ENCODE results near the gene OSBPL5.

The OSBPL5 gene

DNA sequence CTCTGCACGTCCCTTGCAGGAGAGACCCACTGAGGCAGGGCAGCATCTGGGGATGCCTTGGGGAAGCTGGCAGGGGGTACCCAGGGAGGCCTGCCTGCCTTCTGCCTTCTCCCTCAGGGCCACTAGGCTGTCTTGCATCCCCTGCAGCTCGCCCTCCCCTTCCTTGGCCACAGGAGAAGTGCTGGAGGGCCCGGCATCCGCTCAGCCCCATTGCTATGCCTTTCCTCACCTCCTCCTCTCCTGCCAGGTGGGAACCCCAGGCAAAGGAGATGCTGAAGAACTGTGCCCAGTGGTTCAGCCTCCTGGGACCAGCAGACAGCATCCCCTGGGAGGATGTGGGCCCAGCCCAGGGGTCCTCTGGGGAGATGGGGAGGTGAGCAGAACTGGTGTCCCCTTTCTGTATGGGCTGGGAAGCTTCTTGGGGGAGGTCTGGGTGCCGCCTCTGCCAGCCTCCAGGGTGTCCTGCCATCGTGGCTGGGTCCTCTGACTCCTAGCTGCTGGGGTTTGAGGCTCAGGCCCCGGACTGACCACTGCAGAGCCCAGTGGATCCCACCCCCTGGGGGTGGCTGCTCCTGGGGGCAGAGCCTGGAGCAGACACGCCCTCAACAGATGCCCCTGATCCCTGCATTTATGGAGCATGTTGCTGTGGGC, 32.9 kb upstream of the OSBPL5 start:
- DNase-seq, result no peak

DNA sequence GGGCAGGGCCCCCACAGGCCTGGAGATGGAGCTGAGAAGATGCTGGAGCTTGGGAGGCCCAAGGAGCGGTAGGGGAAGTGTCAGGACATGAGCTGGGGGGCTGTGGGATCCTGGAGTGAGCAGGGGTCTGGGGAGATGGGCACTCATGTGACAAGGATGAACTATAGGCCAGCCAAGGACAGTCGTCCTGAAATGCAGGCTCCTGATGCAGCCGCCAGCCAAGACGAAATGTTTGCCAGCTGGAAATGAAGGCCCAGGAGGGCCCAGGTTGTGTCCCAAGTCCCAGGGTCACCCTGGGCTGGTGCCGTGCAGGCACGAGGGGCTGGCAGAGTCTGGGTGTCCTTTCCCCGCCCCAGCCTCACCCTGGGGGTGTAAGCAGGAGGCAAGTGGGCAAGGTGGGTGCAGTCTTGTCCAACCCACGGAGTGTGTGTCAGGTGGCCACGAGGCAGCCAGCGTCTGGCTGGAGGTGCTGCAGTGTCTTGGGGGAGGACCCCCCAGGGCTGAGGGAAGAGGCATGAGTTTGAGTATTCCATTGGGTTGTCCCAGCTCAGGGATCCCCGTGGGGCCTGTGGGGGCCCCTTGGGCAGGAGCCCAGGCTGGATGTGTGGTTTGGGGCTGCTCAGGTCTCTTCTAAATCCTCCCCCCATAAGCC, 32.1 kb upstream of the OSBPL5 start:
- DNase-seq, result no peak

DNA sequence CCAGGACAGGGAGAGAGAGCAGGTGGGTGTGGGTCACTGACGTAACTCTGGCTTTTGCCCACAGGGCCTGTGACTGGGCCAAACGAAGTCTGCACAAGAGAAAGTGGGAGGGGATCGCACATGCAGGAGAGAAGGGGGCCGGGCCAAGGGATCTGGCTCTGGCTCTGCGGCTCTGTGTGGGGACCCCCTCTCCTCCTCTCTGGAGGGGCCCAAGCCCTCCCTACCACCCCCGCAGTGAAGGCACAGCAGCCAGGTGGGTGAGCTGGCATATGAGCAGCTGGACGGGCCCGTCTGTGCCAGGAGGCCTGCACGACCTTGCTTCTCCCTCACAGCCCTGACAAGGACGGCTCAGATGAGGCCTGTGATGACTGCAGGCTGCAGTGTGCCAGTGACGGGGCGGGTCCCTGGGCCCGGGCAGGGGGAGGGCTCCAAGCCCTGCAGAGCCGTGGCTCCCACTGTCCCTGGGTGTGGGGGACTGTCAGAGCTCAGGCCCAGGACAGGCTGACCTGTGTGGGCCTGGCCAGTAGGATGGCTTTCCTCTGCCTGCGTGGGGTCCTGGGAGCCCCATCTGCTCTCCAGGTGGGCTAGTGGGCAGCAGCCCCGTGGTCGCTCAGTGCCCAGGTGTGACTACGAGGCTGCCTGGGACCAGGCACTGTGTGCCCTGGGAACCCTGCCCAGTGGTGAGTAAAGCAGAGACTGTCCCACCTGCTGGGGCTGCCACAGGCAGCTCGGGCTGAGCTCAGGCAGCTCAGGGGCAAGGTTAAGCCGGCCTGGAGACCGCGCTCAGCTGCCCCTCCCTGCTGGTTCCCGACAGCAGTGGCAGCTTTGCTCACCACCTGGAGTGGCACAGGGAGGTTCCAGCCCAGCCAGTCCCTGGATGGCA, 31.3 kb upstream of the OSBPL5 start:
- DNase-seq, result no peak

DNA sequence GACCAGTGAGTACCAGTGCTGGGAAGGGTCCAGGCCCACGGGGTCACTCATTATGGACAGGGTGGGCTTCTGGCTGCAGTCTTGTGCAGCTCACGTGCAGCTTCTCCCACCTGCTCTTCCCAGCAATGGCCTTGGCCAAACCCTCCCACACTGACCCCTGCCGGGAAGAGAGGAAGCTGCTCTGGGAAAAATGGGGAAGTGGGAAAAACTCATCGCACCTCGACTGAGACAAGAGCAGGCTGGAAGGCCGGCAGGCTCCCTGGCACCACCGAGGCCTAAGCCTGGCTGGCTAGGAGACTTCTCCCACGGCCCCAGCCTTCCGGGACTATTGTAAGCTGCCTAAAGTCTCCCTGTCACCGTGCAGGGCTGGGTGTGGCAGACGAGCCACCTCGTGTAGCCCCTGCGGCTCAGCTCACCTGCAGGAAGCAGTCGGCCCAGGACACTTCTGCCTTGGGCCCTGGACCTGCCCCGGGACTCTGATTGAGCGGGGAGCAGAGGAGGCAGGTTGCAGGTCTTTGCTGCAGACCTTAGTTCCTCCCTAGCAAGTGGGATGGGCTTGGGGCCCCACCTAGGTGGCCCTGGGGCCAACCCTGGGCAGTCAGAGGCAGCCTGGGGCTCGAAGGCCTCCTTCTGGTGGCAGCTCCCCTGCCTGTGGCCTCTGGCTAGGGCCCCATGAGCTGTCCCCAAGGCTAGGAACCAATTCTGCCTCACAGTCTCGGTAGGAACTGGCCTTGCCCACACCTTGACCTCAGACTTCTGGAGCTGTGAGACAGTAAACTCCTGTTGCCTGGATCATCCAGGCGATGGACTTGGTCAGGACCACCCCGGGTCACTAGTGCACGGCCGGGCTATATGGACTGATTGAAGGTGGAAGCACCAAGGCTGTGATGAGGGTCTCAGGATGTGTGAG, 30.4 kb upstream of the OSBPL5 start:
- DNase-seq, result no peak

DNA sequence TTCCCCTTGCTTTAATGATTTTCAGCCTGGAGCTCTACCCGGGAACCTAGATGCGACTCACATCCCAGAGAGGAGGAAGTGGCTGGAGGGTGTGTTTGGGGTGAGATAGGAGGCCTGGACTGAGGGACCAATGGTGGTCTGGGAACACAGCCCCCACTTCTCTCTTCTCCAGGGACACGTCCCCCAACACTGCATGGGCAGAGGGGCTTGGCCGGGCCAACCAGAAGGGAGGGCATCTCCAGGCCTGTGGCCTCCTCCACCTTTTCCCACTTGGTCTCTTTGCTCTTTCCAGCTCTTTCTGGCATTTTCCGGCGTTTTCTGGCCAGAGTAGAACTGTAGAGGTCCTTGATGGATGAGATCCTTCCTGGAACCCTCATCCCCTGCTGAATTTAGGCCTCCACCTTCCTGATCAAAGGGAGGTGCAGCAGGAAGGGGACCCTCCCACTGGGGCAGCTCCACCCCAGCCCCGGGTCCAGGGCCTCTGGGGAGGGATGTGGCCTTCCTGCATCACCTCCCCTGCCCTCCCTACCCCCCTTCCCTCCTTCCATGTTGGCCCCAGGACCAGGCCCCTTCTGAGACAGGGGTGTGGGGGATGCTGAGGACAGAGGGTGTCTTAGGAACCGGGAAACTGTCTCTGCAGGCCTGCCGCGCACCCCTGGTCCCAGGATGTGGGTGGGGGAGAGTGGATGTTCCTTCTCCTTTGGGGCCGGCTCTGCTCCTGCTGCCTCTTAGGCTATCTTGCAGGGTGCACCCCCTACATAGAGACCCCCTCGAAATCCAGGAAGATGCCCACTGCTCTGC, 29.1 kb upstream of the OSBPL5 start:
- DNase-seq, result no peak

DNA sequence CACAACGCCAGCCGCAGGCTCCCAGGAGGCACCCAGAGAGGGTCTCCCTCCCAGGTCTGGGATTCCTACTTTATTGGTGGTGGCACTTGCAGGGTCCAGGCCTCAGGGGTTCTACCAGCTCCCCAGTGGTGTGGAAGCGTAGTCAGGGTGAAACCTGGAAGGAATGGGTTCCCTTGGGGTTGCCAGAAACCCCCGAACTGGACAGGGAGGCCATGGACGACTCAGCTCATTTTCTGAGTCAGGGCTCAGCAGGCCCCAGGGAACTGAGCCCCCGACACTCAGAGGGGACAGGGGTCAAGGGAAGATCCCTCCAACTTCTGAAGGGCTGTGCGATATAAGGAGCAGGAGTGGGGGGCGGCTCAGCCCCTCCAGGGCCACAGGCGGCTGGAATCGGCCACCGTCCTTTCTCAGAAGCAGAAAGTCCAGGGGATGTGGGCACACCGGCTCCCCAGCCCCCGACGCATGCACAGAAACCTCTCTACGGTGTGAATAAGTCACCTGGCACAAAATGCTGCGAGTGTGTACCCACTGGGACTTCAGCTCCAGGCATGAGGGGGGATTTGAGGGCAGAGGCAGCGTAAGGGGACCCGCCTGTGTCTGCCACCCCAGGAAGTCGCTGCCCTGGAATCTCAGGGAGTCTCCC, 28.4 kb upstream of the OSBPL5 start:
- no peak for DNase-seq

DNA sequence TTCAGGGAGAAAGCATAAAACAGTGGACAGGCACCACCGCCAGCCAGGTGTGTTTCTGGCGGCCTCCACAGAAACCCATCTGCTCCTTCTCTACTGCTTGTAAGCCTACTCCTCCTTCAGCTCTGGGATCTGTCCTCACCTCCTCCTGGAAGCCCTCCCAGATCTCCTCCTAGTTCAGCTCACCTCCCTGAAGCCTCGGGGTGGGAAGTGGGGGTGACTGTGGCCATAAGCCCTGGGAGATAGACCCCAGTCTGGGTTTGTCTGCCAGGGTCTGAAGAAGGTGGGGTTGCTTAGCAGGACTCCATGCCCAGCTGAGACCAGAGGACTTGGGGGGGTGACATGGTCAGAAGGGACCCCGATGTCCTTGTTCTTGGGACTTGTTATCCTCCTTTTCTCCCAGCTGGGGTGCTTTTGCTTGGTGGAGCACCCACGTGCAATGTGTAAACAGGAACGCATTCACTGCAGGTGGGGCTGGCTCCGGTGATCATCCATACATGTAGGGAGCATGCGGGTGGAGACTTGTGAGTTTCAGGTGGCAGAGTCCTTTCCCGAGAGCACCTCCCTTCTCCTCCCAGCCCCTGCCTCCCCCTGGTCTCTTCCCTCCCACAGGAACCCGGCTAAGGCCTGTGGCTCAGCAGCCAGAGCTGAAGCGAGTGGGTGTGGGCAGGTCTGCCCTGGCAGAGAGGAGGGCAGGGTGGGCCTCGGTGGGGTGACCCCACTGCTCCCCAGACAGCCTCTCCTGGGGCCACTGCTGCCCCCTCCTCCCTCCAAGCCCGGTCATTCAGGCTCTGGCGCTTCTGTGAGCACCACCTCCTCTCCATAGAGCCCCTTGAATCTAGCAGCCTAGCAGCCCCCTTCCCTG, 27.6 kb upstream of the OSBPL5 start:
- DNase-seq, result no peak

DNA sequence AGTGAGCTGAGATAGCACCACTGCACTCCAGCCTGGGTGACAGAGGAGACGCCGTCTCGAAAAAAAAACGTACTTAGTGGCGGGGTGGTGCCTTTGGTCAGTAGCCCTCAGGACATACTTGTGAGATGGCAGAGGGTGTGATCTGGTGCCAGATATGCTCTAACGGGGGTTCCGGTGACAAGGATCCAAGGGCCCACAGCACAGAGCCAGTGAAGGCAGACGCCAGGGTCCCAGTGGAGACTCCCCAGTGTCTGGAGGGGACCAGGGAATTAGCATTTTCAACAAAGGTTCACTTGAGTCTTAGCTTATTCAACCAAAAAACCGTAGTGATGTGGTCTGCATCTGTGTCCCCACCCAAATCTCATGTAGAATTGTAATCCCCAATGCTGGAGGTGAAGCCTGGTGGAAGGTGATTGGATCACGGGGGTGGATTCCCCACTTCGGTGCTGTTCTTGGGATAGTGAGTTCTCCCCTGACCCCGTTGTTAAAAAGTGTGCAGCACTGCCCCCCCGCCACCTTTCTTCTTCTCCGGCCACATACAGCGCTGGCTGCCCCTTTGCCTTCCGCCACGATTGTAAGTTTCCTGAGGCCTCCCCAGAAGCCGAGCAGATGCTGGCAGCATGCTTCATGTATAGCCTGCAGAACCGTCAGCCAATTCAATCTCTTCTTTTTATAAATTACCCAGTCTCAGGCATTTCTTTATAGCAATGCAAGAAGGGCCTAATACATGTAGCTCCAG, 26.6 kb upstream of the OSBPL5 start:
- no peak for DNase-seq

DNA sequence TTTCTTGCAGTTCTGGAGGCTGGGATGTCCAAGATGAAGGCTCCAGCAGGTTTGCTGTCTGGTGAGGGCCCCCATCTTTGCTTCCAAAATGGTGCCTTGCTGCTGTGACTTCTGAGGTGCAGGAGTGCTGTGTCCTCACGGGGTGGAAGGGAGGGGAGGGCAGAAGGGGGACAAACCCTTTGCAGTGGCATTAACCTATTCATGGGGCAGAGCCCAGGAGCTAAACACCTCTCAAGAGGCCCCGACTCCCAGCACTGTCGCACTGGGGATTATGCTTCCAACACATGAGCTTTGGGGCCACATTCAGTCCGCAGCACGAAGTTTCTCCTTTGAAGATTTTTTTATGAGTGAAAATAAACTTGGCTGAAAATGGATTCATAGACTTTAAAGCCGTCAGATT, 25.5 kb upstream of the OSBPL5 start:
- DNase-seq, result no peak

DNA sequence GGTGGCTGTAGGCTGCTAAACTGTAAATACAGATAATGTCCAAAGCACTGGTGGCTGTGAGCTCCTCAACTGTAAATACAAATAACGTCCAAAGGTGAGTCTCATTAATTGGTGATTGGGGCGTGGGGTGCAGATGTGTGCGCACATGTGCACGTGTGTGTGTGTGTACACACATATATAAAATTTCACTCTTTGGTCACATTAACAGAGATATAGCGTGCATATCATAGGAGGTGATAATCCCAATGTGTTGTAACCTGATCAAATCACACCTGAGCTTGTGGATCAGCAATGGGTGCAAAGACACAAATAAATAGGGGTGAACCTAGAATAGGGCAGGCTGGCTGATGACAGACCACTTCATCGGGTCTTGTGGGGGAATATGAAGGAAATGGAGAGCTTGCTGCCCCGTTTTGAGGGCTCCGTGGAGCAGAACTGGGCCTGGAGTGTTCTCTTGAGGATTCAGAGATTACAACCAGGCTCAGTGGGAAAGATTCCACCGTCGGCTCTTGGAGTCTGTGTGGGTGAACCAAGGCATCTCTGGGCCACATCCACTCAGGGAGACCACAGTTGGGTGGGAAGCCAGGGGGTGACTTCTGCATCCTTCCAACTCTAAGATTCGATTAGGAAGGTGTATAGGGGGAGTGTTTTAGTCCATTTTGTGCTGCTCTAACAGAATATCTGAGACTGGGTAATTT, 24.9 kb upstream of the OSBPL5 start:
- no peak for DNase-seq

DNA sequence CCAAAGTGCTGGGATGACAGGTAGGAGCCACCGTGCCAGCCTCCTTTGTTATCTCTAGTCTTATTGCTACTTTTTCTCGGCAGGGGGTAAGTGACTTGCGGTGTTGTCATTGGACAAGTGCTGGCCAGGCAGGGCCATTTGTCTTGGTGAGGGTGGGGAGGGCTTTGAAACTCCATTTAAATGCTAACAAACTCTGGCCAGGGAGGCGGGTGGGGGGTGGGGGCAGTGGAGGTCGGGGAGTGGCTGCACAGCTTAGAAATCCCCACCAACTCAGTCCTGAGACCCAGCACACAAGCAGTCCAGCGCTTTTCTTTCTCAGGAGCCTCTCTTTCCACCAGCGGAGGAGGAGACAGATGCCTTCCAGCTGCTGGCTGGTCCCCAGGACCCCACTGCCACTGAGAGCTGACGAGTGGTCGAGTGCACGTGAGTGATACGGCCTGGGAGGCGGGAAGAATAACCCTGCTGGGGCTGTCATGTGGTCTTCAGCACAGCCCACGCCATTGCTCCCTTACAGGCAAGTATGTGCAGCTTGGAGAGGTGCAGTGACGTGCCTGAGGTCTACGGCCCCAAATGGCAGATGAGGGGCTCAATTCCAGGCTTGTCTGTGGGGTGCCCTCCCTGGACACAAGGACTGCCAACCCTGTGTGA, 24.2 kb upstream of the OSBPL5 start:
- no peak for DNase-seq

DNA sequence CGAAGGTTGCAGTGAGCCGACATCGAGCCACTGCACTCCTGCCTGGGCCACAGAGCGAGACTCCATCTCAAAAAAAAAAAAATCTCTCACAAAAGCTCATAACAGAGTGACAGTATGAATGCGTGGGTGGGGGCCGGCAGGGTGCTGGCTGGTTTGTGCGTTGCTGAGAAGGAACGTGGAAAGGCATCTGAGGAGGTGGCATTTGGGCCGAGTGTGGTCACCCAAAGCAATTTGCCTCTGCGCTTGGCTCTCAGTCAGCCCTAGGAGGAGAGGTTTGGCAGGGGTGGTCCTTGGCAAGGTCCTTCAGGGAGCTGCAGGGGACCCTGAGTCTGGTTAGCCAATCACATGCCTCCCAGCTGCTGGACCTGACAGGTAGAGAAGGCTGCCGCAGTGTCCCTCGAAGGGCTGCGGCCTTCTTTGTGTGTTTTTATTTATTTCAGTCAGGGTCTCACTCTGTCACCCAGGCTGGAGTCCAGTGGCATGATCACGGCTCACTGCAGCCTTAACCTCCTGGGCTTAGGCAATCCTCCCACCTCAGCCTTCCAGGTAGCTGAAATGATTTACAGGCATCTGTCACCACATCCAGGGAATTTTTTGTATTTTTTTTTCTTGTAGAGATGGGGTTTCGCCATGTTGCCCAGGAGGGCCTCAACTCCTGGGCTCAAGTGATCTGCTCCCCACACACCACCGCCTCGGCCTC, 23.5 kb upstream of the OSBPL5 start:
- DNase-seq, result no peak

DNA sequence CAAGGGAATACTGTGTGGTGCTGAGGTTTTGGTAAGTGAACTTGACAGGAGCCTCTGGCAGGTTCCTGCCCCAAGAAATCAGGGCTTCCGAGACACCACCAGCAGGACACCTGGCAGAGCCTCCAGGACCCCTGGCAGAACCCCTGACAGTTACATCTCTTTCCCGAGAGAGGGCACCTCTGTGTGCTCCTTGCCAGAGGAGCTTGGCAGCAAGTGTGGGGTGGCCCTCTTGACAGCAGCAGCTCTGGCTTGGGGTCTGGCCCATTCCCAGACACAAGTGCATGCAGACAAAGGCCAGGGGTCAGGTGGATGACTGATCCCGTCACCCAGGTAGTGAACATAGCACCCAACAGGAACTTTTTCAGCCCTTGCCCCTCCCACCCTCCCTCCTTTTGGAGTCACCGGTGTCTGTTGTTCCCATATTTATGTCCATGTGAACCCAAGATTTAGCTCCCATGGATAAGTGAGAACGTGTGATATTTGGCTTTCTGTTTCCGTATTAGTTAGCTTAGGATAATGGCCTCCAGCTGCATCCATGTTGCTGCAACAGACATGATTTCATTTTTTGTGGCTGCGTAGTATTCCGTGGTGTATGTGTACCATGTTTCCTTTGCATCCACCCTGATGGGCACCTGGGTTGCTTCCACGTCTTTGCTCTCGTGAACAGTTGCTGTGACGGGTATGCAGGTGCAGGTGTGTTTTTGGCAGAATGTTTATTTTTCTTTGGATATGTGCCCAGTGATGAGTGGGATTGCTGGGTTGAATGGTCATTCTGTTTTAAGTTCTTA, 21.2 kb upstream of the OSBPL5 start:
- no peak for DNase-seq

DNA sequence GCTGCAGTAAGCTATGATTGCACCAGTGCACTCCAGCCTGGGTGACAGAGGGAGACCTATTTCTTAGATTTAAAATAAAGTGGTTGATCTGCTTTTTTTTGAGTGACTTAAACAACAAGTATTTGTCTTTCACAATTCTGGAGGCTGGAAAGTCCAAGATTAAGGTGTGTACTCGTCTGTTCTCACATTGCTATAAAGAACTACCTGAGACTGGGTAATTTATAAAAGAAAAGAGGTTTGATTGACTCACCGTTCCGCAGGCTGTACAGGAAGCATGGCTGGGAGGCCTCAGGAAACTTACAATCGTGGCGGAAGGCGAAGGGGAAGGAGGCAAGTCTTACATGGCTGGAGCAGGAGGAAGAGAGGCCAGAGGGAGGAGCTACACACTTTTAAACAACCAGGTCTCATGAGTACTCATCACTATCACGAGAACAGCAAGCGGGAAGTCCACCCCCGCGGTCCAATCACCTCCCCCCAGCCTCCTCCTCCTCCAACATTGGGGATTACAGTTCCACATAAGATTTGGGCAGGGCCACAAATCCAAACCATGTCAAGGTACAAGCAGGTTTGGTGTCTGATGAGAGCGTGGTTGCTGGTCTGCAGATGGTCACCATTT, 19.7 kb upstream of the OSBPL5 start:
- no peak for DNase-seq

DNA sequence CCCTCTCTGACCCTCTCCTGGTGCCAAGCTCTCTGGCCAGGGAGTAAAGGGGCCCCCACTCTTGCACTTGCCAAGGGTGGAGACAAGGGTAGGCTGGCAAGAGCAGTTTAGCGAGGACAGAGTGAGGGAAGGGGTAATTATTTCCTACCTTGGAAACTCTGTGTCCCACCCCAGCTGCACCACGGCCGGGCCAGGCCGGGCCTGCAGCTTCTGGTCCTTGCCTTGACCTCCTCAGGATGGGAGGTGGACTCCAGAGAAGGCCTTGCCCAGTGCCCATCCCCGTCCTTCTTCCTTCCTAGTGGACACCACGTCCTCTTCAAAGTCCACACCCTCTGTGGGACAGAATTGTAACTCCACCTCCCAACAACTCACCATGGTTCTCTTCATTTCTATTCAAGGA, 18.4 kb upstream of the OSBPL5 start:
- DNase-seq, result no peak

DNA sequence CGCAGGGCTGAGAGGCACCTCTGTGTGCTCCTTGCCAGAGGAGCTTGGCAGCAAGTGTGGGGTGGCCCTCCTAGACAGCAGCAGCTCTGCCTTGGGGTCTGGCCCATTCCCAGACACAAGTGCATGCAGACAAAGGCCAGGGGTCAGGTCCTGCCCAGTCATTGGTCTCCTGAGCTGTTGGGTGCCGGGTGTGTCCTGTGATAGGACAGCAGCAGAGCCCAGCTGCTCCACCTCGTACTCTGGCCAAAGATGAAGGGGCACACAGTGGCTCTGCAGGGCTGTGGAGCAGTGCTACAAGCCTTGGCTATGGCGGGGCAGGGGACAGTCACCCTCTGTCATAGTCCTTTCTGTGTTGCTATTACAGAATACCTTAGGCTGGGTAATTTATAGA, 17.3 kb upstream of the OSBPL5 start:
- no peak for DNase-seq
